A549 (cell line): Measurements from ENCODE around the gene TRAF1. TPM values are rescaled to one million over a fixed set of nuclear protein-coding genes. Genes with fewer than 3 reads are reported as not detected.
A peak's percentile ranks its signal among the peaks of the same experiment; 100 is the strongest.

ENCODE experiments used
- ATAC-seq, 2 experiments: fragments of 200-7000 bp in 1 of 2; fragments of >200 bp in 1 of 2; cut with Nextera tagmentation in 1 of 2; cut with Tn5 transposase in 1 of 2; 3 replicates each; pipeline versions ENCODE4 v1.8.0 to v1.9.1; 2018 to 2020; ENCODE audit warnings: mild to moderate bottlenecking in 1 of 2, moderate library complexity in 1 of 2
- CTCF ChIA-PET: fragments of 300-600 bp; sonication (Branson Sonifier 250); formaldehyde crosslinking; extraction: SDS; loops from one replicate; lab custom pipeline; 2021; ENCODE audit warnings: antibody characterized with exemption, inconsistent platforms; lab: Yijun Ruan, JAX
- POLR2A ChIA-PET: fragments of 350-600 bp; formaldehyde crosslinking; extraction: SDS; loops from one replicate; lab custom pipeline; 2021; ENCODE audit warnings: antibody characterized with exemption, inconsistent platforms; lab: Yijun Ruan, JAX
- DNase-seq, 2 experiments: peaks; one replicate each; pipeline versions ENCODE4 v3.0.0 to v3.0.0-alpha.2; 2011 to 2016; ENCODE audit warnings: low read depth in 1 of 2, low spot score in 1 of 2
- FAIRE-seq: peaks from 2 replicates; lab custom pipeline; 2011; peaks lifted over from hg19 to GRCh38; lab: Jason Lieb, UNC
- H3K27ac ChIP-seq, 2 experiments: fragments of >200 bp; sonication (Bioruptor Twin); formaldehyde crosslinking; 3 replicates each; pipeline ENCODE4 v1.5.1; 2016 to 2017
- H3K4me1 ChIP-seq: fragments of >200 bp; sonication (Bioruptor Twin); formaldehyde crosslinking; 3 replicates; pipeline ENCODE4 v1.6.1; 2016
- H3K4me2 ChIP-seq: fragments of >200 bp; sonication (Bioruptor Twin); formaldehyde crosslinking; 3 replicates; pipeline ENCODE4 v1.6.1; 2016
- H3K4me3 ChIP-seq: fragments of >200 bp; sonication (Bioruptor Twin); formaldehyde crosslinking; 3 replicates; pipeline ENCODE4 v1.5.1; 2016
- H3K9me3 ChIP-seq: fragments of >200 bp; sonication (Bioruptor Twin); formaldehyde crosslinking; 3 replicates; pipeline ENCODE4 v1.6.1; 2016
- CBX8 ChIP-seq: fragments of 200-600 bp; sonication (generic); IDR thresholded peaks from 2 replicates; pipeline ENCODE4 v1.6.1; 2016
- CHD4 ChIP-seq: fragments of 200-600 bp; sonication (generic); IDR thresholded peaks from 2 replicates; pipeline ENCODE4 v1.6.1; 2016; ENCODE audit warnings: antibody characterized with exemption, mild to moderate bottlenecking, borderline replicate concordance
- EHF ChIP-seq: fragments of 250-450 bp; sonication (Bioruptor Pico); IDR thresholded peaks from 2 replicates; pipeline ENCODE4 v1.5.0; 2020; ENCODE audit warnings: mild to moderate bottlenecking
- FOSL2 ChIP-seq, 2 experiments: fragments of 450-650 bp in 1 of 2; fragments of >200 bp in 1 of 2; sonication (Bioruptor Twin) in 1 of 2; formaldehyde crosslinking; IDR thresholded peaks; 2 replicates each; pipeline versions ENCODE4 v1.5.0 to v1.6.1; 2016 to 2020; ENCODE audit warnings: mild to moderate bottlenecking in 1 of 2, moderate library complexity in 1 of 2
- HOXA7 ChIP-seq: fragments of 250-450 bp; sonication (Bioruptor Pico); IDR thresholded peaks from 2 replicates; pipeline ENCODE4 v1.5.0; 2020; ENCODE audit warnings: mild to moderate bottlenecking, moderate library complexity
- HOXB13 ChIP-seq: fragments of 250-450 bp; sonication (Bioruptor Pico); IDR thresholded peaks from 2 replicates; pipeline ENCODE4 v1.5.0; 2020; ENCODE audit warnings: low read depth, mild to moderate bottlenecking, moderate library complexity
- MYC ChIP-seq: IDR thresholded peaks from 2 replicates; pipeline ENCODE4 v1.6.1; 2012; ENCODE audit warnings: mild to moderate bottlenecking, inconsistent platforms, low read length, improper control_type of control experiment, borderline replicate concordance
- NPAS2 ChIP-seq: fragments of 250-450 bp; sonication (Bioruptor Pico); IDR thresholded peaks from 2 replicates; pipeline ENCODE4 v1.8.0; 2022; ENCODE audit warnings: mild to moderate bottlenecking, moderate library complexity, borderline replicate concordance
- NR3C1 ChIP-seq: fragments of >200 bp; sonication (Bioruptor Twin); formaldehyde crosslinking; IDR thresholded peaks from 3 replicates; pipeline ENCODE4 v1.6.1; 2017
- RFX5 ChIP-seq: fragments of 450-650 bp; IDR thresholded peaks from 2 replicates; pipeline ENCODE4 v1.7.1; 2014; ENCODE audit warnings: antibody characterized with exemption, mild to moderate bottlenecking, moderate library complexity
- SREBF2 ChIP-seq: fragments of 450-650 bp; IDR thresholded peaks from 2 replicates; pipeline ENCODE4 v1.6.1; 2014; ENCODE audit warnings: mild to moderate bottlenecking, moderate library complexity
- TFCP2L1 ChIP-seq: fragments of 250-450 bp; sonication (Bioruptor Pico); IDR thresholded peaks from 2 replicates; pipeline ENCODE4 v1.5.0; 2021; ENCODE audit warnings: mild to moderate bottlenecking
- TP53 ChIP-seq: fragments of 250-450 bp; sonication (Bioruptor Pico); IDR thresholded peaks from 2 replicates; pipeline ENCODE4 v1.5.0; 2021; ENCODE audit warnings: mild to moderate bottlenecking, moderate library complexity
- ZC3H11A ChIP-seq: fragments of 450-650 bp; IDR thresholded peaks from 2 replicates; pipeline ENCODE4 v1.6.1; 2014; ENCODE audit warnings: antibody characterized with exemption, mild to moderate bottlenecking
- ZFP36 ChIP-seq: fragments of 450-650 bp; IDR thresholded peaks from 2 replicates; pipeline ENCODE4 v1.6.1; 2014; ENCODE audit warnings: borderline replicate concordance; ENCODE audit not compliant: partially characterized antibody
- ZNF302 ChIP-seq: fragments of 250-450 bp; sonication (Bioruptor Pico); IDR thresholded peaks from 2 replicates; pipeline ENCODE4 v1.9.0; 2021; ENCODE audit warnings: inconsistent platforms, mild to moderate bottlenecking, moderate library complexity
- WGBS: methylation state at CpG from one replicate; pipeline ENCODE4 v1.1.6; 2017; ENCODE audit errors: missing lambda C conversion rate; 5-methylcytosine and 5-hydroxymethylcytosine counted together
- polyA plus RNA-seq, 4 experiments: library from polyadenylated mRNA; depleted of rRNA in 3 of 4; stranded (reverse); fragments of >200 nt; fragmentation: RNase III in 1 of 4; extraction: RNeasy Plus Mini Kit Qiagen cat#74134 plus additional on column Dnase treatment in 1 of 4; gene quantifications; 2 replicates in 3 of 4; 3 replicates in 1 of 4; pipeline ENCODE4 v1.2.3, GENCODE V29; 2011 to 2017
- TF ChIP-seq, protein P1 (sequence below): fragments of 200-600 bp; sonication (generic); IDR thresholded peaks from 2 replicates; pipeline ENCODE4 v1.6.1; 2016; ENCODE audit warnings: antibody characterized with exemption, mild to moderate bottlenecking, moderate library complexity

The TRAF1 gene
- polyA plus RNA-seq, 2 of the 4 experiments (the other 2 are of a cell fraction): 2.0 to 3.4 TPM

GRCh38 chr9:120860083-120860482, 66.5 kb downstream of the TRAF1 start:
- 97% methylated on average over 11 of the region's 11 CpGs for WGBS
- no peak for FAIRE-seq

GRCh38 chr9:120859361-120859760, 67.2 kb downstream of the TRAF1 start:
- ATAC-seq: no peak
- Histone ChIP-seq H3K4me3 (no peak overlapping the region), H3K27ac (no peak overlapping the region), H3K9me3 (no peaks in the 10 kb centered on the region), H3K4me2 (no peak overlapping the region), H3K4me1 (no peaks in the 10 kb centered on the region)
- WGBS: 84% methylated on average over 6 of the region's 6 CpGs
- CTCF ChIA-PET: no interaction called here
- no peak for TF ChIP-seq ZNF302 (CRISPR knock-in tag)
- no peak for TF ChIP-seq CBX8
- no peak for TF ChIP-seq SREBF2
- no peak for TF ChIP-seq CHD4
- TF ChIP-seq ZC3H11A: no peak
- no peak for TF ChIP-seq MYC
- TF ChIP-seq NPAS2 (CRISPR knock-in tag): no peak
- TF ChIP-seq, protein P1, sequence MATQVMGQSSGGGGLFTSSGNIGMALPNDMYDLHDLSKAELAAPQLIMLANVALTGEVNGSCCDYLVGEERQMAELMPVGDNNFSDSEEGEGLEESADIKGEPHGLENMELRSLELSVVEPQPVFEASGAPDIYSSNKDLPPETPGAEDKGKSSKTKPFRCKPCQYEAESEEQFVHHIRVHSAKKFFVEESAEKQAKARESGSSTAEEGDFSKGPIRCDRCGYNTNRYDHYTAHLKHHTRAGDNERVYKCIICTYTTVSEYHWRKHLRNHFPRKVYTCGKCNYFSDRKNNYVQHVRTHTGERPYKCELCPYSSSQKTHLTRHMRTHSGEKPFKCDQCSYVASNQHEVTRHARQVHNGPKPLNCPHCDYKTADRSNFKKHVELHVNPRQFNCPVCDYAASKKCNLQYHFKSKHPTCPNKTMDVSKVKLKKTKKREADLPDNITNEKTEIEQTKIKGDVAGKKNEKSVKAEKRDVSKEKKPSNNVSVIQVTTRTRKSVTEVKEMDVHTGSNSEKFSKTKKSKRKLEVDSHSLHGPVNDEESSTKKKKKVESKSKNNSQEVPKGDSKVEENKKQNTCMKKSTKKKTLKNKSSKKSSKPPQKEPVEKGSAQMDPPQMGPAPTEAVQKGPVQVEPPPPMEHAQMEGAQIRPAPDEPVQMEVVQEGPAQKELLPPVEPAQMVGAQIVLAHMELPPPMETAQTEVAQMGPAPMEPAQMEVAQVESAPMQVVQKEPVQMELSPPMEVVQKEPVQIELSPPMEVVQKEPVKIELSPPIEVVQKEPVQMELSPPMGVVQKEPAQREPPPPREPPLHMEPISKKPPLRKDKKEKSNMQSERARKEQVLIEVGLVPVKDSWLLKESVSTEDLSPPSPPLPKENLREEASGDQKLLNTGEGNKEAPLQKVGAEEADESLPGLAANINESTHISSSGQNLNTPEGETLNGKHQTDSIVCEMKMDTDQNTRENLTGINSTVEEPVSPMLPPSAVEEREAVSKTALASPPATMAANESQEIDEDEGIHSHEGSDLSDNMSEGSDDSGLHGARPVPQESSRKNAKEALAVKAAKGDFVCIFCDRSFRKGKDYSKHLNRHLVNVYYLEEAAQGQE: no peak
- no peak for TF ChIP-seq NR3C1
- no peak for TF ChIP-seq HOXA7
- FAIRE-seq: no peak
- no peak for DNase-seq
- POLR2A ChIA-PET: interaction anchor here (1.8 kb wide), 1 partner anchor 66 kb away, joined by 5 read pairs; the partner anchor contains the start of gene FBXW2

More at GRCh38 chr9:120860083-120860482, 66.5 kb downstream of the TRAF1 start:
- ChIA-PET POLR2A (interaction anchor here (1.8 kb wide), 1 partner anchor 67 kb away, joined by 5 read pairs; the partner anchor contains the start of gene FBXW2), CTCF (interaction anchor here (0.6 kb wide), 1 partner anchor 24 kb away, joined by 4 read pairs; no protein-coding TSS in a partner anchor)
- Histone ChIP-seq H3K27ac (no peak overlapping the region), H3K9me3 (no peaks in the 10 kb centered on the region), H3K4me2 (no peak overlapping the region), H3K4me1 (no peaks in the 10 kb centered on the region), H3K4me3 (no peak overlapping the region)
- ATAC-seq (no peak), DNase-seq (no peak)
- TF ChIP-seq TFCP2L1 (CRISPR knock-in tag) (no peak), HOXB13 (CRISPR knock-in tag) (no peak), EHF (CRISPR knock-in tag) (no peak), RFX5 (no peak)

DNA sequence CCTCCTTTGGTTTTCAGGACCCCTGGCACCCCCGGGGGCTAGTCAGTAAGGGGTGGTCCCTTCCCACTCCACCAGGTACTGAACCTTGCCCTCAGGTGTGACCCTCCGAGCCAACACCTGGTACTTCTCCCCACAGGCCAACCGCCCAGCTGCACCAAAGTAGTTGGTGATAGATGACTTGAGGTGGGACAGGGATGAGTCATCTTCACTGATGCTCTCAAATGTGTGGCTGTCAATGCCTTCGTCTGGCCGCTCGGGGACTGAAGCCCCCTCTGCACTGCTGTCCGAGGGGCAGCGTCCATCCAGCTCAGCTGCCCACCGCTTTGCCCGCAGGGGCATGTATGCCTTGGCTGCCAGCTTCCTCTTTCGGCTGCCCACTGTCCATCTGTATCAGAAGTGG, 68.7 kb downstream of the TRAF1 start:
- POLR2A ChIA-PET: interaction anchor here (1.8 kb wide), 1 partner anchor 65 kb away, joined by 7 read pairs; the partner anchor contains the start of gene FBXW2
- CTCF ChIA-PET: interaction anchor here (1.0 to 2.7 kb wide), 3 partner anchors 9 to 79 kb away, joined by 3 to 13 read pairs (median 4); no protein-coding TSS in a partner anchor
- no peak overlapping the region for H3K27ac ChIP-seq
- WGBS: 92% methylated on average over 11 of the region's 11 CpGs
- FAIRE-seq: no peak
- no peak for TF ChIP-seq ZFP36
- TF ChIP-seq FOSL2 (IDR thresholded peaks at IDR 0.05): no peak
- TF ChIP-seq FOSL2 (CRISPR knock-in tag; IDR thresholded peaks at IDR 0.05): peak; percentile 35; the same call in 1 of the 2 replicates
- TF ChIP-seq TP53: no peak
- no peak for DNase-seq
- no peak overlapping the region for H3K4me2 ChIP-seq
- H3K4me1 ChIP-seq: no peaks in the 10 kb centered on the region
- ATAC-seq: no peak
- no peak overlapping the region for H3K4me3 ChIP-seq
- no peaks in the 10 kb centered on the region for H3K9me3 ChIP-seq
